Measurements from ENCODE around the gene SLC4A2. TPM values are rescaled to one million over a fixed set of nuclear protein-coding genes. Genes with fewer than 3 reads are reported as not detected.

Gene SLC4A2
- total and polyA plus RNA-seq, 4 donors: 27.5 to 98.8 (median 72.6) TPM

DNA sequence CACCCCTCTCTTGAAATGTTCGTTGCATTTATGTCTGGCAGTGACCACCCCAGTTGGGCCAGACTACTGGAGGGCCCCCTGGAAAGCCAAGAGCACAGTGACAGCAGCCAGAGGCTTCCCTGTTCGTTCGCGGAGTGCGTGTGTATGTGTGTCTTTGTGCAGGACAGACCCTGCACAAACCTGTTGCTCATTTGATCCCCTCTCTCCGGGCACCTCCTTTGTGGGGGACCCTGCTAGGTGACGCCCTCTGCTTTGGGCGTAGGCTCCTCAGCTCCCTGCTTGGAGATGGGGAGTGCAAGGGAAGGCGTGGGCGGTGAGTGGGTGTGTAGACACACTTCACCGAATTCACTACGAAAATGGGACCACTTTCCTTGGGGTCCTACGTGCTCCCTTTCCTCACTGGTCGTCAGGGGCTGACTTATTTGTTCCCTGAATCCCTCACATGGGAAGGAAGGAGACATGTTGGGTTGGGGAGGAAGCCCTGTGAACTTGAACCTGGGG is 65.6 kb downstream of the SLC4A2 start:
- no peak for DNase-seq (ENCODE audit: low spot score)
- Histone ChIP-seq H3K4me1 (ENCODE audit: control insufficient read depth in 4 of 4, insufficient read depth in 4 of 4, low read length in 3 of 4) (no peaks in the 10 kb centered on the region), H3K27ac (ENCODE audit: low read depth in 1 of 2, low read length in 2 of 2) (no peak overlapping the region), H3K27me3 (ENCODE audit: control insufficient read depth in 4 of 4, insufficient read depth in 4 of 4, low read length in 3 of 4) (no peaks in the 10 kb centered on the region), H3K9me3 (ENCODE audit: control insufficient read depth in 4 of 4, low read length in 3 of 4) (no peaks in the 10 kb centered on the region), H3K4me3 (ENCODE audit: low read depth in 1 of 3, low read length in 3 of 3) (no peak overlapping the region), H3K9ac (ENCODE audit: low read depth in 1 of 2, low read length in 2 of 2) (no peak overlapping the region), H3K36me3 (ENCODE audit: control insufficient read depth in 4 of 4, insufficient read depth in 3 of 4, low read depth in 1 of 4, low read length in 3 of 4) (peaks cover 2 to 30% (median 14%) of the 10 kb centered on the region in 4 donors)
- TF ChIP-seq EGR1 (IDR thresholded peaks at IDR 0.05; ENCODE audit: low read depth in 2 of 2): no peak
- TF ChIP-seq, protein P1, sequence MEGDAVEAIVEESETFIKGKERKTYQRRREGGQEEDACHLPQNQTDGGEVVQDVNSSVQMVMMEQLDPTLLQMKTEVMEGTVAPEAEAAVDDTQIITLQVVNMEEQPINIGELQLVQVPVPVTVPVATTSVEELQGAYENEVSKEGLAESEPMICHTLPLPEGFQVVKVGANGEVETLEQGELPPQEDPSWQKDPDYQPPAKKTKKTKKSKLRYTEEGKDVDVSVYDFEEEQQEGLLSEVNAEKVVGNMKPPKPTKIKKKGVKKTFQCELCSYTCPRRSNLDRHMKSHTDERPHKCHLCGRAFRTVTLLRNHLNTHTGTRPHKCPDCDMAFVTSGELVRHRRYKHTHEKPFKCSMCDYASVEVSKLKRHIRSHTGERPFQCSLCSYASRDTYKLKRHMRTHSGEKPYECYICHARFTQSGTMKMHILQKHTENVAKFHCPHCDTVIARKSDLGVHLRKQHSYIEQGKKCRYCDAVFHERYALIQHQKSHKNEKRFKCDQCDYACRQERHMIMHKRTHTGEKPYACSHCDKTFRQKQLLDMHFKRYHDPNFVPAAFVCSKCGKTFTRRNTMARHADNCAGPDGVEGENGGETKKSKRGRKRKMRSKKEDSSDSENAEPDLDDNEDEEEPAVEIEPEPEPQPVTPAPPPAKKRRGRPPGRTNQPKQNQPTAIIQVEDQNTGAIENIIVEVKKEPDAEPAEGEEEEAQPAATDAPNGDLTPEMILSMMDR (IDR thresholded peaks at IDR 0.05; ENCODE audit: low read depth, low read length, missing input control): no peak
- WGBS: 94% methylated on average over 14 of the region's 14 CpGs

DNA sequence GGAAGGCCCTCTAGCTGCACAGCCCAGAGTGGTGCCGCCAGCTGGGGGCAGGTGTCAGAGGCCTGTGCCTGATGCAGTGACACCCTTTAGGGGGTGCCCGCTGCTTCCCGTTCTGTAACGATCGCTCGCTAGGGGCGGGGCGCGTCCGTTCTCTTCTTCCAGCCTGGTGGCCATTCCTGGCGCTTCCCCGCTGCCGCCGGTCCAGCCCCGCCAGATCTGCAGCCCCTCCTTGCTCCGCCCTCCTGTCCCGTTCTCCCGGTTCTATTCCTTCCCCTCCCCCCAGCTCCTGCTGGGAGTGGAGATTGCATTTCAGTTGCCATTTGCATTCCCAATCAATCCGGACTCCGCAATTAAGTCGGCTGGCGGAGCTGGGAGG is 66.1 kb downstream of the SLC4A2 start:
- peaks cover 2 to 30% (median 16%) of the 10 kb centered on the region in 4 donors for H3K36me3 ChIP-seq (ENCODE audit: control insufficient read depth in 4 of 4, insufficient read depth in 3 of 4, low read depth in 1 of 4, low read length in 3 of 4)
- H3K27me3 ChIP-seq (ENCODE audit: control insufficient read depth in 4 of 4, insufficient read depth in 4 of 4, low read length in 3 of 4): no peaks in the 10 kb centered on the region
- WGBS: 58% methylated on average over 22 of the region's 22 CpGs
- no peaks in the 10 kb centered on the region for H3K9me3 ChIP-seq (ENCODE audit: control insufficient read depth in 4 of 4, low read length in 3 of 4)
- TF ChIP-seq NR2F2 (IDR thresholded peaks at IDR 0.05): no peak
- TF ChIP-seq JUND (IDR thresholded peaks at IDR 0.05): no peak
- no peak for TF ChIP-seq SP1 (IDR thresholded peaks at IDR 0.05)
- TF ChIP-seq, protein P2, sequence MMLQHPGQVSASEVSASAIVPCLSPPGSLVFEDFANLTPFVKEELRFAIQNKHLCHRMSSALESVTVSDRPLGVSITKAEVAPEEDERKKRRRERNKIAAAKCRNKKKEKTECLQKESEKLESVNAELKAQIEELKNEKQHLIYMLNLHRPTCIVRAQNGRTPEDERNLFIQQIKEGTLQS (IDR thresholded peaks at IDR 0.05): no peak
- TF ChIP-seq HNF4G (IDR thresholded peaks at IDR 0.05): no peak
- TF ChIP-seq, protein P3, sequence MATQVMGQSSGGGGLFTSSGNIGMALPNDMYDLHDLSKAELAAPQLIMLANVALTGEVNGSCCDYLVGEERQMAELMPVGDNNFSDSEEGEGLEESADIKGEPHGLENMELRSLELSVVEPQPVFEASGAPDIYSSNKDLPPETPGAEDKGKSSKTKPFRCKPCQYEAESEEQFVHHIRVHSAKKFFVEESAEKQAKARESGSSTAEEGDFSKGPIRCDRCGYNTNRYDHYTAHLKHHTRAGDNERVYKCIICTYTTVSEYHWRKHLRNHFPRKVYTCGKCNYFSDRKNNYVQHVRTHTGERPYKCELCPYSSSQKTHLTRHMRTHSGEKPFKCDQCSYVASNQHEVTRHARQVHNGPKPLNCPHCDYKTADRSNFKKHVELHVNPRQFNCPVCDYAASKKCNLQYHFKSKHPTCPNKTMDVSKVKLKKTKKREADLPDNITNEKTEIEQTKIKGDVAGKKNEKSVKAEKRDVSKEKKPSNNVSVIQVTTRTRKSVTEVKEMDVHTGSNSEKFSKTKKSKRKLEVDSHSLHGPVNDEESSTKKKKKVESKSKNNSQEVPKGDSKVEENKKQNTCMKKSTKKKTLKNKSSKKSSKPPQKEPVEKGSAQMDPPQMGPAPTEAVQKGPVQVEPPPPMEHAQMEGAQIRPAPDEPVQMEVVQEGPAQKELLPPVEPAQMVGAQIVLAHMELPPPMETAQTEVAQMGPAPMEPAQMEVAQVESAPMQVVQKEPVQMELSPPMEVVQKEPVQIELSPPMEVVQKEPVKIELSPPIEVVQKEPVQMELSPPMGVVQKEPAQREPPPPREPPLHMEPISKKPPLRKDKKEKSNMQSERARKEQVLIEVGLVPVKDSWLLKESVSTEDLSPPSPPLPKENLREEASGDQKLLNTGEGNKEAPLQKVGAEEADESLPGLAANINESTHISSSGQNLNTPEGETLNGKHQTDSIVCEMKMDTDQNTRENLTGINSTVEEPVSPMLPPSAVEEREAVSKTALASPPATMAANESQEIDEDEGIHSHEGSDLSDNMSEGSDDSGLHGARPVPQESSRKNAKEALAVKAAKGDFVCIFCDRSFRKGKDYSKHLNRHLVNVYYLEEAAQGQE (IDR thresholded peaks at IDR 0.05): no peak
- TF ChIP-seq TAF1 (conservative IDR thresholded peaks at IDR 0.05): no peak
- TF ChIP-seq FOXA2 (IDR thresholded peaks at IDR 0.05): no peak
- DNase-seq (ENCODE audit: low spot score): no peak
- no peak overlapping the region for H3K27ac ChIP-seq (ENCODE audit: low read depth in 1 of 2, low read length in 2 of 2)
- H3K4me1 ChIP-seq (ENCODE audit: control insufficient read depth in 4 of 4, insufficient read depth in 4 of 4, low read length in 3 of 4): no peaks in the 10 kb centered on the region
- no peak overlapping the region for H3K4me3 ChIP-seq (ENCODE audit: low read depth in 1 of 3, low read length in 3 of 3)
- H3K9ac ChIP-seq (ENCODE audit: low read depth in 1 of 2, low read length in 2 of 2): no peak overlapping the region

DNA sequence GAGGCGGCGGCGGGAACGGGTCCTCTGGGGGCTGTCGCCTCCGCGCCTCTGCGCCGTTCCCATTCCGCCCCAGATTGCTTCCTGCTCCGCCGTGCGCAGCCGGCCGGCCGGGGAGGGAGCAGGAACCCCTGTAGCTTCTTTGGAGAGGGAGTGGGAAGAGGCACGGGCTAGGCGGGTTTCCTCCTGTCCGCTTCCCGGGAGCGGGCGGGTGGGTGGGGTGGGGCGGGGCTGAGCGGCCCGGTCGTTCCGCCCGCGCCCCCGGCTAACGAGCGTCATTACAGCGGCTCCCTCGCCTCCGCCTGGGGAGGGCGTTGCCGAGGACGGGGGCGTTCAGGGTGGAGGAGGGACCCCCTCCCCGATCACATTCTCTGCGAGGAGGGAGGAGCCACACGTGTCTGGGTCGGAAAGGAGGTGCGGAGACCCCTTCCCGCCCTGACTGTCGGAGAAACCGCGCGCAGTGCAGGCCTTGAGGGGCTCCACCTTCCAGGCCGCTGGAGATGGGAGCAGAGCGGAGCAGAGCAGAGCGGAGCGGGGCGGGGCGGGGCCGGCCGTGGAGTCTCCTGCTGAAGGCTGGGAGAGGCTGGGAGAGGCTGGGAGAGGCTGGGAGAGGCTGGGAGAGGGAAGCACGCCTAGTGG is 66.6 kb downstream of the SLC4A2 start:
- no peak overlapping the region for H3K27ac ChIP-seq (ENCODE audit: low read depth in 1 of 2, low read length in 2 of 2)
- no peak overlapping the region for H3K4me3 ChIP-seq (ENCODE audit: low read depth in 1 of 3, low read length in 3 of 3)
- no peaks in the 10 kb centered on the region for H3K4me1 ChIP-seq (ENCODE audit: control insufficient read depth in 4 of 4, insufficient read depth in 4 of 4, low read length in 3 of 4)
- H3K36me3 ChIP-seq (ENCODE audit: control insufficient read depth in 4 of 4, insufficient read depth in 3 of 4, low read depth in 1 of 4, low read length in 3 of 4): peaks cover 2 to 30% (median 17%) of the 10 kb centered on the region in 4 donors
- 73% methylated on average over 58 of the region's 58 CpGs for WGBS
- H3K27me3 ChIP-seq (ENCODE audit: control insufficient read depth in 4 of 4, insufficient read depth in 4 of 4, low read length in 3 of 4): no peaks in the 10 kb centered on the region
- H3K9ac ChIP-seq (ENCODE audit: low read depth in 1 of 2, low read length in 2 of 2): no peak overlapping the region
- no peak for DNase-seq (ENCODE audit: low spot score)
- H3K9me3 ChIP-seq (ENCODE audit: control insufficient read depth in 4 of 4, low read length in 3 of 4): no peaks in the 10 kb centered on the region
- TF ChIP-seq RXRA (IDR thresholded peaks at IDR 0.05) (no peak), HNF4G (IDR thresholded peaks at IDR 0.05) (no peak), TAF1 (conservative IDR thresholded peaks at IDR 0.05) (no peak), SP1 (IDR thresholded peaks at IDR 0.05) (no peak), RAD21 (IDR thresholded peaks at IDR 0.05) (no peak), GABPA (IDR thresholded peaks at IDR 0.05 in 1 of 2, conservative IDR thresholded peaks at IDR 0.05 in 1 of 2) (no peak), HNF4A (conservative IDR thresholded peaks at IDR 0.05) (no peak), FOXA1 (IDR thresholded peaks at IDR 0.05) (no peak), YY1 (IDR thresholded peaks at IDR 0.05) (no peak), NR2F2 (IDR thresholded peaks at IDR 0.05) (no peak)
- TF ChIP-seq, protein P1 (IDR thresholded peaks at IDR 0.05; ENCODE audit: low read depth, low read length, missing input control): no peak
- TF ChIP-seq, protein P4, sequence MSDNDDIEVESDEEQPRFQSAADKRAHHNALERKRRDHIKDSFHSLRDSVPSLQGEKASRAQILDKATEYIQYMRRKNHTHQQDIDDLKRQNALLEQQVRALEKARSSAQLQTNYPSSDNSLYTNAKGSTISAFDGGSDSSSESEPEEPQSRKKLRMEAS (IDR thresholded peaks at IDR 0.05): no peak
- TF ChIP-seq, protein P2 (IDR thresholded peaks at IDR 0.05): no peak
